Hypothalamus (tissue), 51 donors: Measurements from ENCODE around the gene KCNQ1.

Source experiments
- DNase-seq, 51 donors: peaks; one replicate each; lab custom pipeline; 2025; lab: John Stamatoyannopoulos, UW

Gene KCNQ1

GRCh38 chr11:2831781-2832532 is 387.1 kb downstream of the KCNQ1 start:
- DNase-seq: no peak

- DNase-seq: no peak
These were observed 387.8 kb downstream of the KCNQ1 start for GRCh38 chr11:2832533-2833020.

DNA sequence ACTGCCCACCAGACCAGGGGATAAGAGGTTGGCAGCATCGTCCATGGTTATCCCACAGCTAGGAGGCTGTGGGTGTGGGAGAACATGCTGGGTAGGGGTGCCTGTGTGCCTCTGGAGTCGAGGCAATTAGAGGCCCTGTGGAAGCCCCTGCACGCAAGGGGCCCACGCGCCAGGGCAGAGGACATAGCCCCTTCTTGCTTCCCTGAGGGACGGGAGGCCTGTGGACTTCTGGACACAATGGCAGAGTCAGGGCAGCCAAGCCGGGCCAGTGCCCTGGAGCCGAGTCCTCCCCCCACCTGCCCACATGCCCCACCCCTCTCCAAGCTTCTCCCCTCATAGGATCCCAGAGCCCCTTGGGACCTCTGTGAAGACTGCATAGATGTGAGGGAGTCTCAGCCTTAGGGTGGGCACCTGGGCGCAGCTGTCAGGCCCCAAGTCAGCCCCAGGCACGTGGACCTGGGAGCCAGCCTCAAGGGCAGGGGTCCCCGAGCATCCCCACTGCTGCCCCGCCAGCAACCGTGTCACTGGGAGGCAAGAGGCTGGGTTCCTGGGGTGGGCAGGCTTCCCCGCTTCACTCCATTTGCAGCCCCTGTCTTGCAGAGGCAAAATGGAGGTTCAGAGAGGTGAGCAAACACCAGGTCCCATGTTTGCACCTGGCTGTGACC is 388.4 kb downstream of the KCNQ1 start:
- no peak for DNase-seq

DNA sequence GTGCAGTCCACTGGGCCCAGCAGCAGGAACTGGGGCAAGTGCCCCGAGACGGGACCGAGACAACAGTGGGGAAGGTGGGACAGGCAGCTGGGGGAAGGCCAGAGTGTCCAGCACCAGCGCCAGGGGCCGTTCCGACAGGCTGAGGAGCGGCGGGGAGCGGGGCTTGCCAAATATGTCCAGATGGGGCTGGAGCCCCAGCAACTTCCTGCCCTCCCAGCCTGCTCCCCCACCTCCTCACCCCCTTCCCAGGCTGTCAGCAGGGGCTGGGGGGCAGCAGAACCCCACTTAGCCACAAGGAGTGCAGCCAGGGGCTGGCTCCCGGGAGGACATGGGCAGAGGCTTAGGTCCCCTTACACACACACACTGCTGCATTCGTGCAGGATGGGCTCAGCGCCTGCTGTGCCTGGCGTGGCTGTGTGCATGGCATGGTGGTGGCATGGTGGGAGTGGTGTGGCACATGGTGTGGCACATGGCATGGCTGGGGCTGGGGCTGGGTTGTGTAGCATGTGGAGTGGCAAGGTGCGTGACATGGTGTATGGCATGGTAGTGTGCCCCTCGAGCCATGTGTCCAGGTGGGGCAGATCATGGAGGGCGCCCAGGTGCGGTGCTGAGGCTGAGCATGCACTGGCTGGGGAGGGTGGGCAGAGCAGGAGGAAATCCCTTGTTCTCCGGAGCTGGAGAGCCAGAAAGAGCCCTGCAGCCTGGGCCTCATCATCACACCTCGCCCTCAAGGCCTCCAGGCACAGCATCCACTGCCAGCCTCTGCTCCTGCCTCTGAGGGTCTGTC is 389.1 kb downstream of the KCNQ1 start:
- no peak for DNase-seq

DNA sequence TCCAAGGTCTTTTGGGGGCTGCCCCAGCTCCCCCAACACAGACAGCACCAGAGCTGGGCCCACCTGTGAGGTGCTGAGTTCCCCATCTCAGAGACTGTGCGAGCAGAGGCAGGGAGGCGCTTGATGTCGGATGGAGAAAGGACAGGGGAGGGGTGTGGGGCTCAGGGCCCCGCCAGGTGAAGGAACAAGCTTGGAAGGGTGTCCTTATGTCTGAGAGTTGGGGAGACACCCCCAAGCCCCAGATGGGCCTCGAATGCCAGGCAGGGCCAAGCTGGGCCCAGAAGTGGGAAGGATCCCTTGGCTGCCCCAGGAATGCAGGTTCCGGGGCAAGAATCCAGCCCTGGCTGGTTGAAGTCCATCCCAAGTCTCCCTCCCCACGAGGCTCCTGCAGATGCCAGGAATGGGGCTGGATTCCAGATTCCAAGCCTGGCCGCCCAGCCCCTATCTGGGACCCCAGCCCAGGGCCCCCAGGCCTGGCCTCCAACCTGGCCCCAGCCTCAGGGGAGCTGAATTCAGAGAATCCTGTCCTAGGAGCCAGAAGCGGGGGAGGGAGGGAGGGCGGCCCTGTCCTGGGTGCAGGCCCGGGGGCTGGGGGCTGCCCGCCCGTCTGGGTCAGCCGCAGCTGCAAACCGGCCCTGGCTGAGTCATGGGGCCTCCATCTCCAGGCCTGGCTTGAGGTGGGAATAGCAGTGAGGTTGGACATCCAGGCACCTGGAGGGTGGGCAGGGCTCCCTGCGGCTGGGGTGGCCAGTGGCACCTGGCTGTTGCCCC is 389.9 kb downstream of the KCNQ1 start:
- DNase-seq: no peak

- no peak for DNase-seq
These were observed 390.5 kb downstream of the KCNQ1 start for GRCh38 chr11:2835296-2835695.

- DNase-seq: no peak
These were observed 390.9 kb downstream of the KCNQ1 start for GRCh38 chr11:2835751-2836150.

DNA sequence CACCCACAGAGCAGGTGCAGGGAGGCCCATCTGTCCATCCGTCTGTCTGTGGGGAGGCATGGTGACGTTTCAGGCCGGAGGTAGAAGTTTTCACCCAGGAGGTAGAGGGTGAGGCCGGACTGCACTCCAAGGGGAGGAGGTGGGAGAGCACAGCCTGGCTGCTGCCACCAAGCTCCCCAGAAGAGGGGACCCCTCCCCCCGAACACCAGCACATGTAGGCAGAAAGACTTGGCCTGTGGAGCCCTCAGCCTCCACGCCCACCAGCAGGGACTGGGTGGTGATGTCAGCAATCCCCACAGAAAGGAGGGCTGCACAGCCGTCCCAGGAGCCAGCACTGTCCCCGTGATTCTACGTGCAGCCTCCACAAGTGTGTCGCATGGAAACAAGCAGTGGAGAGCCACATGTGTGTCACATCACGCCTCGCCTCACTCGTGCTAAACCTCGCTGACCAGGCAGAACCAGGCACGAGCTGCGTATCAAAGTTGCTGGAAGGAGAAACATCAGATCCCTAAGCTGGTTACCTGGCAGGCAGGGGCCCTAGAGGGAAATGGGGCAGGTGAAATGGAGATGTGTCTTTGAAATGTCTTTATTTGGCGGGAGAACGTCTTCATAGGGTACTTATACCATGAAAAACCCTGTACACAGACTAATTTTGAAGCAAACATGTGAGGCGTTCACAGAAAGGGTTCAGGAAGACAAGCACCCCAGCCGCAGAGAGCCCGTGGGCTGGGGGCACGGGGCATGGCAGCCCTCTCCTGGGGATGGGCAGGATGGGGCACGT is 391.7 kb downstream of the KCNQ1 start:
- DNase-seq: no peak

DNA sequence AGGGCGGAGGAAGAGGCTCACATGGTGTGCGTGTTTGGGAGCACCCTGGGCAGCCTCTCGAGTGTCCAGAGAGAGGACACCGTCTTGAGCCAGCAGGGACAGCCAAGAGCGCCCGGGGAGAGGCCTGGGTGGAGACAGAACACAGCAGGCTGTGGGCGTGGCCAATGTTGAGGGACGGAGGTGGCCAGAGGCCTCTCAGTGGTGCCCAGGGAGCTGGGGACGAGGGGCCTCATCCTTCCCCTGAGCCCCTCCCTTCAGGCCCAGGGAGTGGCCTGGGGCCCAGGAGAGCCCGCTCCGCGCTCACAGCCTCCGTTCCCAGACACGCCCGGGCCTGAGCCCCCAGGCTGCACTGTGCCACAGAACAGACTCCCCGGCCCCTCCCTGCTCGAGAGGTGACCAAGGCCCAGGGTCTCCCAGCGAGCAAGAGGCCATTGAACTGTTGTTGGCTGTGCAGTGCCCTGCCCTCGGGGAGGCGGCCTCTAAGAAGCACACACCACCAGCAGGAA is 392.3 kb downstream of the KCNQ1 start:
- DNase-seq: peak in 3 of 51 donors; percentile 3 to 11 (median 8)

DNA sequence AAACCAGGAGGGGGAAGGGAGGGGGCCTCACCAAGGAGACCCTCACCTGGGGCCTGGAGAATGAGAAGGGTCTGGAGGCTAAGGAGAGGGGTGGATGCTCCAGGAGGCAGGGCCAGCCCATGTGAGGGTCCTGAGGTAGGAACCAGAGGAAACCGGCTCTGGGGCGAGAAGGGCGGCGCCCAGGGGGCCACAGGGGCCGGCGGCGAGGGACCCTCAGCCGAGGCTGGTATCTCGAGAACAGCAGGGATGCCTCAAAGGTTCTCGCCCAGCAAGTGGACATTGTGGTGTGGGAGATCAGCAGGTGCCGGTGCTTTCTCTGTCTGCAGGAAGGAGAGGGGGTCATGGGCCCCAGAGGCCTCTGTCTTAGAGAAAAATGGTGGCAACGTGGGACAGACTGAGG is 392.8 kb downstream of the KCNQ1 start:
- no peak for DNase-seq

DNA sequence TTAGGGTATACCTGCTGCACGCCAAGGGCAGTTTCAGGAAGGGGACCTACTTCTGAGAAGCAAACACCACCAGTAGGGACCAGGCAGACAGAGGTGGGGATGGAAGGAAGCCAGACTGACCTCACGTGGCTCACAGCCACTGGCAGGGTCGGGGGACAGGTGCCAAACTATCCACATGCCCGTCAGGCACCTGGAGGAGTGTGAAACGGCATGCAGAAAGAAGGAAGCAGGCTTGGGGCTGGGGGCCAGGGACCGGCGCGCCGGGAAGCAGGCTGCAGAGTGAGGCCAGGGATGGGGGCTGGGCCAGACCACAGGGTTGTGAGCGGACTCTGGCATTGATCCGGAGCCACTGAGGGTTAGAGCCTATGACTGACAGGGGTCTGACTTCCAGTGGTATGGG is 393.3 kb downstream of the KCNQ1 start:
- no peak for DNase-seq

GRCh38 chr11:2838676-2839294 is 394.0 kb downstream of the KCNQ1 start:
- no peak for DNase-seq

GRCh38 chr11:2839395-2839943 is 394.7 kb downstream of the KCNQ1 start:
- DNase-seq: no peak

GRCh38 chr11:2841411-2842190 is 396.8 kb downstream of the KCNQ1 start:
- no peak for DNase-seq

DNA sequence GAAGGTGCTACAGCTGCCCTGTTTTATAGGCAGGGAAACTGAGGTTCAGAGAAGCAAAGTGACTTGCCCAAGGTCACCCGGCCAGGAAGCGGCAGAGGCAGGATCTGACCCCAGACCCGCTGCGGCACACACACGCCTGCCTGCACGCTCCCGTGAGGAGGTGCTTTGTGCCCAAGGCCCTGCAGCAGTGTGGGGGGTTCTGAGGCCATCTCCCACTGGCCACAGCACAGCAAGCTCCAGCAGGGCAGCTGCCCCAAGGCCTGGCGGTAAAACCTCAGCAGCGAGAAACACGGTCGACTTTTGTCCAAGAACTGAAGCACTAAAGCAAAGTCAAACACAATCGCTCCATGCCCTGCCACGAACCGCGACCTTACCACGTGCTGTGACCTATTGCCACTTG is 398.1 kb downstream of the KCNQ1 start:
- DNase-seq: no peak

- no peak for DNase-seq
These were observed 398.7 kb downstream of the KCNQ1 start for GRCh38 chr11:2843551-2843950.

DNA sequence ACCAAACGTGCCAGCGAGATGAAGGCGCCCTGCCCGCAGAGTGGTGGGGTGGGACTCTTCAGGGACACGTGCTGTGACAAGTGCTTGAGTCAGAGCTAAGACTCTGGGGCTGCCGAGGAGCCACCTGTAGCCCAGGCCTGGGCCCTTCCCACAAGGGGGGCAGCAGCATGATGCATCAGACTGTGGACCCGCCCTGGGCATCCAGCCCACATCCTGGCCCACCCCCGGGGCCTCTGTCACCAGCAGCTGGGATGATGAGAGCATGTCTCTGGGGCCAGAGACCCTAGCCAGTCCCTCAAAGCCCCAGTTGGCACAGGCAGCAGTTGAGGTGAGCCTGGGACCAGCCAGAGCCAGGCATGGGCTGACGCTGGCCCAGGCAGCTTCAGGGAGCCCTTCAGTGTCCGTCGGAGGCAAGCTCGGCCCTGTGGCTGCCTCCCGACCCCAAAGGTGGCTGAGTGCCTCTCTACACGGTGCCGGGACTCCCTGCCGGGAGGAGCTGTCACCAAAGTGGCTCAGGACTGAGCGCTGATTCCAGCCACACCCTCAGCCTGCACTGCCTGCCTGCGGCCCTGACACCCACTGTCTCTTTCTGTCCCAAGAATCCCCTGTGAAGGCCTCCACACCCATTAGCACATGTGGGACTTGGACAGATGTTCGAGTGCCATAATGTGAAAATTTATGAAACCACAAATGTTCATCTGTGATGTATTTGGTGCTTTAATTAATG is 399.5 kb downstream of the KCNQ1 start:
- no peak for DNase-seq
